Neural progenitor cell (in vitro differentiated cells): ENCODE results near the gene TMEM269. TPM values are rescaled to one million over a fixed set of nuclear protein-coding genes. Genes with fewer than 3 reads are reported as not detected.

Source experiments
- DNase-seq: peaks from one replicate; pipeline ENCODE4 v3.0.0-alpha.2; 2016; ENCODE audit warnings: low spot score
- H2AFZ ChIP-seq: fragments of 200-600 bp; sonication (generic); replicated peaks from 2 replicates; pipeline ENCODE4 v1.6.1; 2016; ENCODE audit warnings: antibody characterized with exemption
- H3F3A ChIP-seq: fragments of 200-600 bp; sonication (generic); 2 replicates; pipeline ENCODE4 v1.6.1; 2016; ENCODE audit warnings: antibody characterized with exemption, low read depth
- H3K27ac ChIP-seq: fragments of 200-600 bp; sonication (generic); 2 replicates; pipeline ENCODE4 v1.5.1; 2016; ENCODE audit warnings: mild to moderate bottlenecking
- H3K27me3 ChIP-seq: fragments of 200-600 bp; sonication (generic); 2 replicates; pipeline ENCODE4 v1.6.1; 2016; ENCODE audit warnings: mild to moderate bottlenecking, moderate library complexity
- H3K36me3 ChIP-seq: fragments of 200-600 bp; sonication (generic); 2 replicates; pipeline ENCODE4 v1.5.1; 2016
- H3K4me1 ChIP-seq: fragments of 200-600 bp; sonication (generic); 2 replicates; pipeline ENCODE4 v1.6.1; 2016; ENCODE audit warnings: mixed run types
- H3K4me2 ChIP-seq: fragments of 200-600 bp; sonication (generic); 2 replicates; pipeline ENCODE4 v1.6.1; 2016
- H3K4me3 ChIP-seq: fragments of 200-600 bp; sonication (generic); 2 replicates; pipeline ENCODE4 v1.5.1; 2016
- H3K79me2 ChIP-seq: fragments of 200-600 bp; sonication (generic); 2 replicates; pipeline ENCODE4 v1.6.1; 2016; ENCODE audit warnings: low read depth
- H3K9ac ChIP-seq: fragments of 200-600 bp; sonication (generic); 2 replicates; pipeline ENCODE4 v1.6.1; 2016
- H3K9me3 ChIP-seq: fragments of 200-600 bp; sonication (generic); 2 replicates; pipeline ENCODE4 v1.5.1; 2016; ENCODE audit warnings: low read depth
- H4K20me1 ChIP-seq: fragments of 200-600 bp; sonication (generic); 2 replicates; pipeline ENCODE4 v1.6.1; 2016; ENCODE audit warnings: low read depth
- H3K27ac Mint-ChIP-seq: 3 replicates; pipeline ENCODE4 v1.8.0; 2021; ENCODE audit warnings: mixed read lengths
- H3K27me3 Mint-ChIP-seq: 2 replicates; pipeline ENCODE4 v1.8.0; 2022; ENCODE audit warnings: low read depth, mild to moderate bottlenecking, inconsistent platforms, moderate library complexity, mixed read lengths; ENCODE audit not compliant: insufficient read depth
- H3K36me3 Mint-ChIP-seq: 3 replicates; pipeline ENCODE4 v1.8.0; 2021; ENCODE audit warnings: mixed read lengths
- H3K4me1 Mint-ChIP-seq: 3 replicates; pipeline ENCODE4 v1.8.0; 2021; ENCODE audit warnings: mixed read lengths
- H3K4me3 Mint-ChIP-seq: 3 replicates; pipeline ENCODE4 v1.8.0; 2021; ENCODE audit warnings: mild to moderate bottlenecking, moderate library complexity, mixed read lengths
- H3K9me3 Mint-ChIP-seq: 3 replicates; pipeline ENCODE4 v1.8.0; 2020; ENCODE audit warnings: mixed read lengths
- CTCF ChIP-seq: fragments of 200-600 bp; sonication (generic); IDR thresholded peaks from 2 replicates; pipeline ENCODE4 v1.5.1; 2017; ENCODE audit warnings: antibody characterized with exemption, mild to moderate bottlenecking
- EZH2 ChIP-seq: fragments of 200-600 bp; sonication (generic); IDR thresholded peaks from 2 replicates; pipeline ENCODE4 v1.6.1; 2017; ENCODE audit warnings: antibody characterized with exemption, mild to moderate bottlenecking, moderate library complexity
- EZH2phosphoT487 ChIP-seq: fragments of 200-600 bp; sonication (generic); IDR thresholded peaks from 2 replicates; pipeline ENCODE4 v1.6.1; 2017; ENCODE audit warnings: antibody characterized with exemption
- total RNA-seq: library from RNA; depleted of rRNA; stranded (reverse); fragments of >200 nt; gene quantifications from 2 replicates; pipeline ENCODE4 v1.2.3, GENCODE V29; 2015; ENCODE audit warnings: low replicate concordance

Gene TMEM269
- total RNA-seq, 1 donor from 2014 or later: 0.47 TPM

GRCh38 chr1:42736152-42736551, 48.6 kb upstream of the TMEM269 start:
- Mint-ChIP-seq H3K36me3 (no peaks in the 10 kb centered on the region), H3K4me1 (peaks cover 23% of the 10 kb centered on the region), H3K27me3 (peaks cover 8% of the 10 kb centered on the region), H3K27ac (no peak overlapping the region), H3K9me3 (peaks cover 3% of the 10 kb centered on the region), H3K4me3 (no peak overlapping the region)
- Histone ChIP-seq H3K4me1 (peaks cover 18% of the 10 kb centered on the region), H3K27ac (no peak overlapping the region), H3K4me2 (no peak overlapping the region), H3K9me3 (no peaks in the 10 kb centered on the region), H3K36me3 (no peaks in the 10 kb centered on the region), H3F3A (peaks cover 19% of the 10 kb centered on the region), H2AFZ (no peak overlapping the region), H3K4me3 (no peak overlapping the region), H3K9ac (no peak overlapping the region), H4K20me1 (no peaks in the 10 kb centered on the region), H3K27me3 (no peaks in the 10 kb centered on the region), H3K79me2 (no peaks in the 10 kb centered on the region)
- TF ChIP-seq EZH2phosphoT487 (no peak), CTCF (peak; percentile 30)
- DNase-seq: peak; percentile 32

GRCh38 chr1:42736571-42737200, 48.1 kb upstream of the TMEM269 start:
- H3K36me3 Mint-ChIP-seq: no peaks in the 10 kb centered on the region
- Histone ChIP-seq H3K27ac (no peak overlapping the region), H3K27me3 (no peaks in the 10 kb centered on the region), H3K9me3 (no peaks in the 10 kb centered on the region), H3K36me3 (no peaks in the 10 kb centered on the region), H3K4me1 (peaks cover 21% of the 10 kb centered on the region), H3K79me2 (no peaks in the 10 kb centered on the region), H4K20me1 (no peaks in the 10 kb centered on the region), H3K4me2 (no peak overlapping the region), H3K4me3 (no peak overlapping the region), H3F3A (peaks cover 23% of the 10 kb centered on the region), H3K9ac (no peak overlapping the region), H2AFZ (no peak overlapping the region)
- TF ChIP-seq EZH2: no peak
- TF ChIP-seq CTCF: no peak
- TF ChIP-seq EZH2phosphoT487: no peak
- peaks cover 3% of the 10 kb centered on the region for H3K9me3 Mint-ChIP-seq
- H3K4me3 Mint-ChIP-seq: no peak overlapping the region
- peaks cover 23% of the 10 kb centered on the region for H3K4me1 Mint-ChIP-seq
- no peak for DNase-seq
- peak overlapping the region; percentile 22 for H3K27ac Mint-ChIP-seq
- H3K27me3 Mint-ChIP-seq: peaks cover 8% of the 10 kb centered on the region

DNA sequence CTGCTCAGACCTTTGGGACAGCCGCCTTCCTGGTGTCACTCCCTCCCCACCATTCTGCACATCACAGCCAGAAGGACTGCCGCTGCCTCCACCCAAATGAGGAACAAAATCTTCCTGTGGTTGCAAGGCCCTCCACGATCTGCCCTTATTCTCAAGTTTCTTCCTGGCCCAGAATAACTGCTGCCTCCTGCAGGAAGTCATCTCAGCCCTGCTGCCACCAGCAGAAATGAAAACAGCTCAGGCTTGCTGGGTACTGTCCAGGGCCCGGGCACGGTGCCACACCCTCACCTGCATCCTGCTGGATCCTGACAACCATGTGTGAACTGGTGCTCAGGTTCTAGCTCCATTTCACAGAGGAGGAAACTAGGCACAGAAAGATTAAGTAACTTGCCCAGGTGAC, 47.5 kb upstream of the TMEM269 start:
- no peaks in the 10 kb centered on the region for H4K20me1 ChIP-seq
- no peak for DNase-seq
- Mint-ChIP-seq H3K4me3 (no peak overlapping the region), H3K4me1 (peaks cover 29% of the 10 kb centered on the region), H3K36me3 (no peaks in the 10 kb centered on the region), H3K27me3 (peaks cover 10% of the 10 kb centered on the region), H3K27ac (peak overlapping the region; percentile 22), H3K9me3 (peaks cover 3% of the 10 kb centered on the region)
- TF ChIP-seq EZH2phosphoT487: no peak
- H3K9ac ChIP-seq: no peak overlapping the region
- H3K36me3 ChIP-seq: no peaks in the 10 kb centered on the region
- H3K4me1 ChIP-seq: peaks cover 21% of the 10 kb centered on the region
- no peak overlapping the region for H3K27ac ChIP-seq
- no peak overlapping the region for H3K4me3 ChIP-seq
- H3K9me3 ChIP-seq: no peaks in the 10 kb centered on the region
- no peaks in the 10 kb centered on the region for H3K79me2 ChIP-seq
- no peaks in the 10 kb centered on the region for H3K27me3 ChIP-seq
- peaks cover 23% of the 10 kb centered on the region for H3F3A ChIP-seq
- H3K4me2 ChIP-seq: no peak overlapping the region
- H2AFZ ChIP-seq: no peak overlapping the region

DNA sequence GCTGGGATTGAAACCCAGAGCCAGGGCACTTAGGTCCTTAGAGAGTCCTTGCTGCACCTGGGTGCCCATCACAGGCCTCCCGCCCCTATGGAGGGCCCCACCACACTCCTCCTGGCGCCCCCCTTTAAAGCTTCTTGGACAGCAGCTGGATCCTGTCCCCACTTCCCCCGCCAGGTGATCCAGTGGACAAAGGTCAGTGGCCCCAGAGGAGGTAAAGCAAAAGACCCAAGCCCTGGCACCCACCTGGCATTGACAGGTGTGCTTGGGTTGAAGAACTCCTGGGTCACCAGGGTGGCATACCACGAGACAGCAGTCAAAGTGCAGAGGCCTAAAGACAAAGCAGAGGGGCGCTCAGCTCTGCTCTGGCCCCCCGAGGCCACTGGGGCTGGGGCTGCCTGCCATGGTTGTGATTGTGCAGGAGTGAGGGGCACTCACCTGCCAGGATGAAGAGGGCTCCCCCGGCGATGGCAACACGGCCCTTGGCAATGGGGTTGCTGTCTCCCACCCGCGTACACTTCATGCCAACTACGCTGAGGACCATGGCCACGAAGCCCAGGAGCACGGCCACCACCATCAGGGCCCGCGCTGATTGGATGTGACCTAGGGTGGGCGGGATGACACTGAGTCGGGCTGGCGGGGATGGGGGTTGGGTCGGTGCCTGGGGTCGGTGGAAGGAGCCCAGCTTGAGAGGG, 46.7 kb upstream of the TMEM269 start:
- no peak overlapping the region for H2AFZ ChIP-seq
- no peaks in the 10 kb centered on the region for H3K9me3 ChIP-seq
- H3K9ac ChIP-seq: no peak overlapping the region
- no peaks in the 10 kb centered on the region for H3K36me3 Mint-ChIP-seq
- H3K27ac Mint-ChIP-seq: no peak overlapping the region
- no peak overlapping the region for H3K4me3 Mint-ChIP-seq
- peaks cover 21% of the 10 kb centered on the region for H3K4me1 ChIP-seq
- DNase-seq: no peak
- H3K79me2 ChIP-seq: no peaks in the 10 kb centered on the region
- peaks cover 3% of the 10 kb centered on the region for H3K9me3 Mint-ChIP-seq
- H4K20me1 ChIP-seq: no peaks in the 10 kb centered on the region
- H3K4me1 Mint-ChIP-seq: peaks cover 38% of the 10 kb centered on the region
- TF ChIP-seq EZH2: no peak
- TF ChIP-seq CTCF: no peak
- no peak for TF ChIP-seq EZH2phosphoT487
- H3F3A ChIP-seq: peaks cover 23% of the 10 kb centered on the region
- H3K27me3 Mint-ChIP-seq: peaks cover 13% of the 10 kb centered on the region
- no peaks in the 10 kb centered on the region for H3K27me3 ChIP-seq
- no peak overlapping the region for H3K27ac ChIP-seq
- no peaks in the 10 kb centered on the region for H3K36me3 ChIP-seq
- H3K4me3 ChIP-seq: no peak overlapping the region
- H3K4me2 ChIP-seq: no peak overlapping the region
